AG04450 (cell line): ENCODE data around the gene ASIC3. TPM values are rescaled to one million over a fixed set of nuclear protein-coding genes. Genes with fewer than 3 reads are reported as not detected.
"Not testable (repeated sequence)": the region's sequence is repeated elsewhere in the genome, so short reads cannot be mapped to it uniquely, and the experiment has no call there.

ENCODE experiments used
- CTCF ChIA-PET: fragments of 300-600, 350-600 bp; formaldehyde crosslinking; extraction: SDS; loops from one replicate; lab custom pipeline; 2022; ENCODE audit warnings: antibody characterized with exemption, inconsistent platforms; lab: Charles Lee
- POLR2A ChIA-PET: fragments of 350-600 bp; formaldehyde crosslinking; extraction: SDS; loops from one replicate; lab custom pipeline; 2021; ENCODE audit warnings: antibody characterized with exemption, inconsistent platforms; lab: Yijun Ruan, JAX
- DNase-seq: peaks from one replicate; pipeline ENCODE4 v3.0.0-alpha.2; 2011; ENCODE audit warnings: low read depth, low spot score
- H3K27ac ChIP-seq: one replicate; pipeline ENCODE4 v1.5.1; 2012; ENCODE audit warnings: low read depth, low read length, control low read depth
- H3K27me3 ChIP-seq: one replicate; pipeline ENCODE4 v1.6.0; 2012; ENCODE audit warnings: low read length; ENCODE audit not compliant: control insufficient read depth, insufficient read depth
- H3K4me3 ChIP-seq: 2 replicates; pipeline ENCODE4 v1.5.1; 2011; ENCODE audit warnings: mild to moderate bottlenecking, low read depth, low read length, control low read depth
- H3K9me3 ChIP-seq: 2 replicates; pipeline ENCODE4 v1.5.1; 2012; ENCODE audit warnings: low read length; ENCODE audit not compliant: control insufficient read depth, insufficient read depth
- CTCF ChIP-seq: IDR thresholded peaks from 2 replicates; pipeline ENCODE4 v1.5.1; 2011; ENCODE audit warnings: low read depth, low read length, control low read depth, inconsistent platforms
- polyA plus RNA-seq: library from polyadenylated mRNA; depleted of rRNA; stranded (reverse); fragments of >200 nt; gene quantifications from 2 replicates; pipeline ENCODE4 v1.2.3, GENCODE V29; 2011

ASIC3 gene
- polyA plus RNA-seq, 1 experiment, result 0.07 TPM

- peaks cover 15% of the 10 kb centered on the region for H3K27me3 ChIP-seq
- no peaks in the 10 kb centered on the region for H3K9me3 ChIP-seq
- DNase-seq, result no peak
- H3K4me3 ChIP-seq, result no peak overlapping the region
- ChIA-PET POLR2A (no interaction called here), CTCF (interaction anchor here (1.4 kb wide), 1 partner anchor 8 kb away, joined by 13 read pairs; no protein-coding TSS in a partner anchor)
- no peak for TF ChIP-seq CTCF
- no peak overlapping the region for H3K27ac ChIP-seq
Observed at GRCh38 chr7:151025924-151026671, 22.2 kb upstream of the ASIC3 start.

- H3K27me3 ChIP-seq, H3K4me3 ChIP-seq, H3K27ac ChIP-seq, DNase-seq, H3K9me3 ChIP-seq, POLR2A ChIA-PET: not testable (repeated sequence)
- CTCF ChIA-PET, result interaction anchor here (1.4 kb wide), 2 partner anchors 8 to 9 kb away, joined by 6 to 13 read pairs; no protein-coding TSS in a partner anchor
Observed at GRCh38 chr7:151026771-151027727, 21.3 kb upstream of the ASIC3 start.

- not testable (repeated sequence) for DNase-seq, H3K9me3 ChIP-seq, H3K27me3 ChIP-seq
- peak overlapping the region; percentile 21 for H3K27ac ChIP-seq
- peak overlapping the region; percentile 90 for H3K4me3 ChIP-seq
- ChIA-PET CTCF (interaction anchor here (0.7 to 1.9 kb wide), 5 partner anchors 9 to 123 kb away, joined by 3 to 13 read pairs (median 6); no protein-coding TSS in a partner anchor), POLR2A (interaction anchor here (0.6 to 1.3 kb wide), 6 partner anchors 9 to 86 kb away, joined by 3 to 6 read pairs (median 4); no protein-coding TSS in a partner anchor)
Observed at GRCh38 chr7:151027728-151028130, 20.6 kb upstream of the ASIC3 start.

GRCh38 chr7:151028131-151028947 is 20.0 kb upstream of the ASIC3 start, which contains the start of gene ABCB8:
Gene ABCB8 (plus strand): TSS chr7:151028450. CDS start chr7:151028516, 66 bp downstream.
- peak; percentile 46 for TF ChIP-seq CTCF
- POLR2A ChIA-PET, result interaction anchor here (0.6 to 1.3 kb wide), 8 partner anchors 10 to 85 kb away, joined by 3 to 6 read pairs (median 4); partner anchors contain the start of gene FASTK
- CTCF ChIA-PET, result interaction anchor here (0.7 to 1.9 kb wide), 7 partner anchors 10 to 124 kb away, joined by 3 to 13 read pairs (median 5); no protein-coding TSS in a partner anchor
- Histone ChIP-seq H3K27me3 (peaks cover 5% of the 10 kb centered on the region), H3K4me3 (peak within 1 kb of the TSS; percentile 90), H3K27ac (peak within 1 kb of the TSS; percentile 39), H3K9me3 (no peaks in the 10 kb centered on the region)
- peak; percentile 96 for DNase-seq

GRCh38 chr7:151028948-151029501 is 19.3 kb upstream of the ASIC3 start:
- POLR2A ChIA-PET, result interaction anchor here (0.6 to 1.3 kb wide), 7 partner anchors 11 to 1128 kb away, joined by 3 to 8 read pairs (median 5); partner anchors contain the start of gene FASTK
- H3K27me3 ChIP-seq, result no peaks in the 10 kb centered on the region
- TF ChIP-seq CTCF, result no peak

More at GRCh38 chr7:151028948-151029501, 19.3 kb upstream of the ASIC3 start:
- no peaks in the 10 kb centered on the region for H3K9me3 ChIP-seq
- H3K27ac ChIP-seq, result peak overlapping the region; percentile 39
- no peak for DNase-seq
- CTCF ChIA-PET, result interaction anchor here (1.1 to 1.9 kb wide), 6 partner anchors 9 to 84 kb away, joined by 3 to 13 read pairs (median 6); no protein-coding TSS in a partner anchor
- peak overlapping the region; percentile 90 for H3K4me3 ChIP-seq
